ENCODE data around the gene ZNF791. TPM values are rescaled to one million over a fixed set of nuclear protein-coding genes. Genes with fewer than 3 reads are reported as not detected.
A peak's percentile ranks its signal among the peaks of the same experiment; 100 is the strongest.
"Not testable (repeated sequence)": the region's sequence is repeated elsewhere in the genome, so short reads cannot be mapped to it uniquely, and the experiment has no call there.

Gene ZNF791
- polyA plus RNA-seq, 2 donors: 5.1 to 8.1 TPM

DNA sequence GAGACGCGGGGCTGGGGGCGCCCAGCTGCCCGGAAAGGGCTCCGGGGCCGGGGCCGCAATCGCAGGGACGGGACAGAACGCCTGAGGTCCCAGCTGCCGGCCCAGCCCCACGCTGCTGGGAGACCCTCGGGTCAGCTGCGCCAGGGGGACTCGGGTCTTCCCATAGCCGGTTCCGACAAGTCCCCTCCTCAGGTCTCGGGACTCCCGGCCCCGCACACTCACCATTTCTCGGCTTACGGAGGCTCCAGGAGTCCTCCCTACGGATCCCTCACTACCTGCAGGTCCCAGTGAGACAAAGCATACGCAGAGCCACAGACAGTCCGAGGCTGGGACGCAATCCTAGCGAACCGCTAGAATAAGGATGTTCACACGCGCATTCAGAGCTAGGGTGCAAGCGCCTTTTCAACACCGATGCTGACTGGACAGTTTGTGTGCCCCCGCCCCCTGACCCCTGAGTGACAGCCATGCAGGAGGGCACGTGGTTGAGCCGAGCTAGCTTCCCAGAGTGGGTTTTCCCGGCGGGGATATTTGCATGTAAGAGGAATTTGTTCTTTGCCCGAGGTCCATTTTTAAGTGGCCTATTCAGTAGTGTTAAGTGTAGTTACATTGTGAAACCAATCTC lies 13.7 kb upstream of the ZNF791 start:
- Histone ChIP-seq H3K9me3 (ENCODE audit: control insufficient read depth in 2 of 2, insufficient read depth in 1 of 2, low read depth in 1 of 2, low read length in 1 of 2) (no peaks in the 10 kb centered on the region), H3K4me3 (ENCODE audit: low read depth in 1 of 2, low read length in 2 of 2) (no peak overlapping the region), H3K27ac (ENCODE audit: low read depth in 2 of 2, low read length in 1 of 2) (no peak overlapping the region), H3K4me1 (ENCODE audit: control insufficient read depth in 2 of 2, insufficient read depth in 2 of 2, low read length in 1 of 2) (no peaks in the 10 kb centered on the region), H3K27me3 (ENCODE audit: control insufficient read depth in 1 of 2, insufficient read depth in 2 of 2, low read length in 2 of 2) (no peaks in the 10 kb centered on the region), H3K36me3 (ENCODE audit: control insufficient read depth in 2 of 2, insufficient read depth in 2 of 2, low read length in 1 of 2) (peaks cover 0 to 15% of the 10 kb centered on the region in 2 donors)
- 76 to 81% methylated on average over 38 of the region's 38 CpGs for WGBS, 2 donors

DNA sequence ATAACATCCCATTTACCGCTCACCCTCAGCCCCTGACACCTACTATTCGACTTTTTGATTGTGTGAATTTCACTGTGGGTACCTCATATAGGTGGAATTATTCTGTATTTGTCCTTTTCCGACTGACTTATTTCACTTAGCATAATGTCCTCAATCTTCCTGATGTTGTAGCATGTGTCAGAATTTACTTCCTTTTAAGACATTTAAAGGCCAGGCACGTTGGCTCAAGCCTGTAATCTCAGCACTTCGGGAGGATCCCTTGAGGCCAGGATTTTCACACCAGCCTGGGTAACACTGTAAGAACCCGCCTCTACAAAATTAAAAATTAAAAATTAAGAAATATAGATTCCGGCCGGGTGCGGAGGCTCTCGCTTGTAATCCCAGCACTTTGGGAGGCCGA lies 13.1 kb upstream of the ZNF791 start:
- Histone ChIP-seq H3K9me3 (ENCODE audit: control insufficient read depth in 2 of 2, insufficient read depth in 1 of 2, low read depth in 1 of 2, low read length in 1 of 2) (no peaks in the 10 kb centered on the region), H3K36me3 (ENCODE audit: control insufficient read depth in 2 of 2, insufficient read depth in 2 of 2, low read length in 1 of 2) (peaks cover 0 to 15% of the 10 kb centered on the region in 2 donors), H3K27me3 (ENCODE audit: control insufficient read depth in 1 of 2, insufficient read depth in 2 of 2, low read length in 2 of 2) (no peaks in the 10 kb centered on the region), H3K4me3 (ENCODE audit: low read depth in 1 of 2, low read length in 2 of 2) (no peak overlapping the region), H3K4me1 (ENCODE audit: control insufficient read depth in 2 of 2, insufficient read depth in 2 of 2, low read length in 1 of 2) (no peaks in the 10 kb centered on the region), H3K27ac (ENCODE audit: low read depth in 2 of 2, low read length in 1 of 2) (no peak overlapping the region)
- WGBS, 2 donors: 89% methylated on average over 11 of the region's 11 CpGs

DNA sequence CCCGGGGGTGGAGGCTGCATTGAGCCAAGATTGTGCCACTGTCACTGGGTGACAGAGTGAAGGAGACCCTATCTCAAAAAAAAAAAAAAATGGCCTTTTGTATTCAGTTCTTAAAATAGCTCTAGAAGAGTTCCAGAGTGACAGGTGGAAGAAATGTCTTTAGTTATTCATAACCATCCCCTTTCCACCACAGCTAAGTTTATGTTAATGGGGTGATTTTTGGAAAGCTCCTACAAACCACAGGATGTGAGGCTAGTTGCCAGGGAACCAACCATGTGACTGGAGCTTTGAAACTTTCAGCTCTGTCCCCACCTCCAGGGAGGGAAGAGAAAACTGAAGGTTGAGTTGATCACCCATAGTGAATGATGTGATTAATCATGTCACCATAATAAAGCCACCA lies 7.0 kb upstream of the ZNF791 start:
- H3K36me3 ChIP-seq (ENCODE audit: control insufficient read depth in 2 of 2, insufficient read depth in 2 of 2, low read length in 1 of 2): peaks cover 0 to 6% of the 10 kb centered on the region in 2 donors
- H3K9me3 ChIP-seq (ENCODE audit: control insufficient read depth in 2 of 2, insufficient read depth in 1 of 2, low read depth in 1 of 2, low read length in 1 of 2): no peaks in the 10 kb centered on the region
- no peak overlapping the region for H3K4me3 ChIP-seq (ENCODE audit: low read depth in 1 of 2, low read length in 2 of 2)
- H3K4me1 ChIP-seq (ENCODE audit: control insufficient read depth in 2 of 2, insufficient read depth in 2 of 2, low read length in 1 of 2): no peaks in the 10 kb centered on the region
- 90 to 94% methylated on average over 1 of the region's 1 CpG for WGBS, 2 donors
- H3K27ac ChIP-seq (ENCODE audit: low read depth in 2 of 2, low read length in 1 of 2): no peak overlapping the region
- no peaks in the 10 kb centered on the region for H3K27me3 ChIP-seq (ENCODE audit: control insufficient read depth in 1 of 2, insufficient read depth in 2 of 2, low read length in 2 of 2)

DNA sequence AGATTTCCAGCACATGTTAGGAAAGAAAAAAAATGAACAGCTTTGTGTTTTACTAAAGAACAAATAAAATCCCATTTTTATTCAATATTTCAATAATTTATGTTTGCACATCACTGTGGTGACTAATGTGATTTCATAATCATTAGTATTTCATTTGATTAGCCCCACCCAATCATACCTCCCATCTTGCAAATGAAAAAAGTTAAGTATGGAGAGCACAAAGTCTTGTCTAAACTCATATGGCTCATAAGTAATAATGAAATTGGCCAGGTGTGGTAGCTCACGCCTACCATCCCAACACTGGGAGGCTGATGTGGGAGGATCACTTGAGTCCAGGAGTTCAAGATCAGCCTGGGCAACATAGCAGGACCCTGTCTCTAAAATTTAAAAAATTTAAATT lies 3.9 kb upstream of the ZNF791 start:
- 75 to 77% methylated on average over 1 of the region's 1 CpG for WGBS, 2 donors
- Histone ChIP-seq H3K9me3 (ENCODE audit: control insufficient read depth in 2 of 2, insufficient read depth in 1 of 2, low read depth in 1 of 2, low read length in 1 of 2) (no peaks in the 10 kb centered on the region), H3K36me3 (ENCODE audit: control insufficient read depth in 2 of 2, insufficient read depth in 2 of 2, low read length in 1 of 2) (peaks cover 0 to 2% of the 10 kb centered on the region in 2 donors), H3K4me3 (ENCODE audit: low read depth in 1 of 2, low read length in 2 of 2) (no peak overlapping the region), H3K27ac (ENCODE audit: low read depth in 2 of 2, low read length in 1 of 2) (no peak overlapping the region), H3K4me1 (ENCODE audit: control insufficient read depth in 2 of 2, insufficient read depth in 2 of 2, low read length in 1 of 2) (no peaks in the 10 kb centered on the region), H3K27me3 (ENCODE audit: control insufficient read depth in 1 of 2, insufficient read depth in 2 of 2, low read length in 2 of 2) (no peaks in the 10 kb centered on the region)

DNA sequence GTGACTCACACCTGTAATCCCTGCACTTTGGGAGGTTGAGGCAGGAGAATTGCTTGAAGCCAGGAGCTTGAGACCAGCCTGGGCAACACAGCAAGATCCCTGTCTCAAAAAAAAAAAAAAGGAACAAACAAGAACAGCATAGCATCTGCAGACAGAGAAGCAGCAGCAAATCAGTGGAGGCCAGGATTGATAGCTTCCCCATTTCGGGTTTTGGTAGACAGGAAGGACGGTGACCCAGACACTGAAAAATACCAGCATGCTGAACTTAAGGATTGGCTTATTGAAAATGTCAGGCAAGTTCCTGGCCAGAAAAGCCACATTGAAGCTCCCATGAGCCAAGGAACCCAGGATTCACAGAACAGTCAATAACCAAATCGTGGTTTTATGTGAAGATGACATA lies 3.1 kb upstream of the ZNF791 start:
- Histone ChIP-seq H3K4me1 (ENCODE audit: control insufficient read depth in 2 of 2, insufficient read depth in 2 of 2, low read length in 1 of 2) (no peaks in the 10 kb centered on the region), H3K9me3 (ENCODE audit: control insufficient read depth in 2 of 2, insufficient read depth in 1 of 2, low read depth in 1 of 2, low read length in 1 of 2) (no peaks in the 10 kb centered on the region), H3K4me3 (ENCODE audit: low read depth in 1 of 2, low read length in 2 of 2) (no peak overlapping the region), H3K36me3 (ENCODE audit: control insufficient read depth in 2 of 2, insufficient read depth in 2 of 2, low read length in 1 of 2) (peaks cover 0 to 2% of the 10 kb centered on the region in 2 donors), H3K27ac (ENCODE audit: low read depth in 2 of 2, low read length in 1 of 2) (no peak overlapping the region), H3K27me3 (ENCODE audit: control insufficient read depth in 1 of 2, insufficient read depth in 2 of 2, low read length in 2 of 2) (no peaks in the 10 kb centered on the region)
- WGBS, 2 donors: 90 to 93% methylated on average over 3 of the region's 3 CpGs

DNA sequence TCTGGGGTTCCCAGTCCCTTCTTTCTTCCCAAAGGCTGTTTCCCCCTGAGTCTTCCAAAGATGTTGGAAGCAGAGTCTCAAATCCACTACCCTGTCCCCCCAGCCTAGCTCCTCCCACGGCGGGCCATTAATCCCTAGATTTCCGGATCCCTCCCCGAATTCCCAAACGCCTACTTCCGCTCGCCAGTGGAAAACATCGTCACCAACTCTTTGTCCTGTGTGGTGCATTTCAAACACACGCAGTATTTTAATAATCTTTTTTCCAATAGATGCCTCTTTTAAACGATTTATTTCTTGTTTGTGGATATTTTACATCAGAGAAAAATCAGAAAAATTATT lies 610 bp downstream of the ZNF791 start:
- peak overlapping the region; percentile 91 to 98 for H3K4me3 ChIP-seq (ENCODE audit: low read depth in 1 of 2, low read length in 2 of 2)
- WGBS, 2 donors: 0 to 1% methylated on average over 10 of the region's 10 CpGs
- peaks cover 2 to 5% of the 10 kb centered on the region in 2 donors for H3K36me3 ChIP-seq (ENCODE audit: control insufficient read depth in 2 of 2, insufficient read depth in 2 of 2, low read length in 1 of 2)
- H3K9me3 ChIP-seq (ENCODE audit: control insufficient read depth in 2 of 2, insufficient read depth in 1 of 2, low read depth in 1 of 2, low read length in 1 of 2): no peaks in the 10 kb centered on the region
- no peaks in the 10 kb centered on the region for H3K27me3 ChIP-seq (ENCODE audit: control insufficient read depth in 1 of 2, insufficient read depth in 2 of 2, low read length in 2 of 2)
- H3K27ac ChIP-seq (ENCODE audit: low read depth in 2 of 2, low read length in 1 of 2): peak overlapping the region; percentile 99 to 100
- H3K4me1 ChIP-seq (ENCODE audit: control insufficient read depth in 2 of 2, insufficient read depth in 2 of 2, low read length in 1 of 2): no peaks in the 10 kb centered on the region

DNA sequence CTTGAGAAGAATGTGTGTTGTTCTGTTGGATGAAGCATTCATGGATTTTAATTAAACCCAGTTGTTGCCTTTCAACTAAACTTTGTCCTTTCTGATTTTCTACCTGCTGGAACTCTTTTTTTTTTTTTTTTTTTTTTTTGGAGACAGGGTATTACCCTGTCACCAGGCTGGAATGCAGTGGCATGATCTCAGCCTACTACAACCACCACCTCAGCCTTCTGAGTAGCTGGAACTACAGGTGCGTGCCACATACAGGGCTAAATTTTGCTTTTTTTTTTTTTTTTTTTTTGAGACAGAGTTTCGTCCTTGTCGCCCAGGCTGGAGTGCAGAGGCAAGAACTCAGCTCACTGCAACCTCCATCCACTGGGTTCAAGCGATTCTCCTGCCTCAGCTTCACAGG lies 6.9 kb downstream of the ZNF791 start:
- no peak overlapping the region for H3K27ac ChIP-seq (ENCODE audit: low read depth in 2 of 2, low read length in 1 of 2)
- 78 to 91% methylated on average over 4 of the region's 4 CpGs for WGBS, 2 donors
- no peaks in the 10 kb centered on the region for H3K9me3 ChIP-seq (ENCODE audit: control insufficient read depth in 2 of 2, insufficient read depth in 1 of 2, low read depth in 1 of 2, low read length in 1 of 2)
- H3K36me3 ChIP-seq (ENCODE audit: control insufficient read depth in 2 of 2, insufficient read depth in 2 of 2, low read length in 1 of 2): peaks cover 0 to 5% of the 10 kb centered on the region in 2 donors
- no peaks in the 10 kb centered on the region for H3K4me1 ChIP-seq (ENCODE audit: control insufficient read depth in 2 of 2, insufficient read depth in 2 of 2, low read length in 1 of 2)
- H3K27me3 ChIP-seq (ENCODE audit: control insufficient read depth in 1 of 2, insufficient read depth in 2 of 2, low read length in 2 of 2): no peaks in the 10 kb centered on the region
- H3K4me3 ChIP-seq (ENCODE audit: low read depth in 1 of 2, low read length in 2 of 2): no peak overlapping the region

DNA sequence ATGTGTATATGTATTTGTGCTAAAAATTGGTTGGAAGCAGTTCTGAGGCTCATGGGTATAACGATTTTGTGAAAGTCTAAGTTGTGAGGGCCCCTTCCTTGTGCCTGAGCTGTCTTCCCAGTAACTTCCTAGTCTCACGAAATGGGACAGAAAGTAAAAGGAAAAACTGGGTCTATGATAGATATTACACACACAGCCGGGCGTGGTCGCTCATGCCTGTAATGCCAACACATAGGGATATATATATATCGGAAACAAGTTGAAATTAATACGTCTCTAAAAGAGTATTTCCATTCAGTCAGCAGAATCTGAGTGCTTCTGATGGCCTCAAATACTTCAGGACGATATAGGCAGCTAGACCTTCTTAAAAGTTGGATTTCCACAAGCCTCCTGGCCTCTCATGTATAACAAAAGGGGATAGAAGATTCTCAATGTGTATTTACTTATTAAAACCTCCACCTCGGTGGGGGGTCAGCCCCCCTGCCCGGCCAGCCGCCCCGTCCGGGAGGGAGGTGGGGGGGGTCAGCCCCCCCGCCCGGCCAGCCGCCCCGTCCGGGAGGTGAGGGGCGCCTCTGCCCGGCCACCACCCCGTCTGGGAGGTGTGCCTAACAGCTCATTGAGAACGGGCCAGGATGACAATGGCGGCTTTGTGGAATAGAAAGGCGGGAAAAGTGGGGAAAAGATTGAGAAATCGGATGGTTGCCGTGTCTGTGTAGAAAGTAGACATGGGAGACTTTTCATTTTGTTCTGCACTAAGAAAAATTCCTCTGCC lies 10.7 kb downstream of the ZNF791 start:
- 74 to 81% methylated on average over 14 to 26 of the region's 26 CpGs for WGBS, 2 donors
- not testable (repeated sequence) for H3K4me1 ChIP-seq (ENCODE audit: control insufficient read depth in 2 of 2, insufficient read depth in 2 of 2, low read length in 1 of 2); H3K9me3 ChIP-seq (ENCODE audit: control insufficient read depth in 2 of 2, insufficient read depth in 1 of 2, low read depth in 1 of 2, low read length in 1 of 2); H3K27me3 ChIP-seq (ENCODE audit: control insufficient read depth in 1 of 2, insufficient read depth in 2 of 2, low read length in 2 of 2); H3K27ac ChIP-seq (ENCODE audit: low read depth in 2 of 2, low read length in 1 of 2); H3K4me3 ChIP-seq (ENCODE audit: low read depth in 1 of 2, low read length in 2 of 2); H3K36me3 ChIP-seq (ENCODE audit: control insufficient read depth in 2 of 2, insufficient read depth in 2 of 2, low read length in 1 of 2)

DNA sequence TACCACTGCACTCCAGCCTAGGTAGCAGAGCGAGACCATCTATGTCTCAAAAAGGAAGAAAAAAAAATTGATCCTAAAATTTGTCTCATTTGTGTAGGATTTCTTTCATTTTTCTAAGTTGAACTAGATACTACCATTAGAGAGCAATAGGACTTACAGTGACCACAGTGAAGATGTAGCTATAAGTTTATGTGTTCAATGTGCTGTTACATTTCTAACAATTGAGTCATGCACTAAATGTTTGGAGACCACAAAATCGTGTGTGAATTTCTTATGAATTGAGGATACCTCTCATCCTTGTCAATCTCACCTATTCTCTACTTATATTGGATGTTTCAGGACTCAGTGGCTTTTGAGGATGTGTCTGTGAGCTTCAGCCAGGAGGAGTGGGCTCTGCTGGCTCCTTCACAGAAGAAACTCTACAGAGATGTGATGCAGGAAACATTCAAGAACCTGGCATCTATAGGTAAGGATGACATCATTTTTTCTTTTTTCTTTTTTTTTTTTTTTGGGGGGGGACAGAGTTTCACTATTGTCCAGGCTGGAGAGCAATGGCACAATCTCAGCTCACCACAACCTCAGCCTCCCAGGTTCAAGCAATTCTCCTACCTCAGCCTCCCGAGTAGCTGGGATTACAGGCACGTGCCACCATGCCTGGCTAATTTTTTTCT lies 12.8 kb downstream of the ZNF791 start:
- no peak overlapping the region for H3K27ac ChIP-seq (ENCODE audit: low read depth in 2 of 2, low read length in 1 of 2)
- H3K4me1 ChIP-seq (ENCODE audit: control insufficient read depth in 2 of 2, insufficient read depth in 2 of 2, low read length in 1 of 2): no peaks in the 10 kb centered on the region
- H3K27me3 ChIP-seq (ENCODE audit: control insufficient read depth in 1 of 2, insufficient read depth in 2 of 2, low read length in 2 of 2): no peaks in the 10 kb centered on the region
- H3K4me3 ChIP-seq (ENCODE audit: low read depth in 1 of 2, low read length in 2 of 2): no peak overlapping the region
- peaks cover 0 to 9% of the 10 kb centered on the region in 2 donors for H3K9me3 ChIP-seq (ENCODE audit: control insufficient read depth in 2 of 2, insufficient read depth in 1 of 2, low read depth in 1 of 2, low read length in 1 of 2)
- WGBS, 2 donors: 91 to 92% methylated on average over 4 of the region's 4 CpGs
- peaks cover 15 to 18% of the 10 kb centered on the region in 2 donors for H3K36me3 ChIP-seq (ENCODE audit: control insufficient read depth in 2 of 2, insufficient read depth in 2 of 2, low read length in 1 of 2)
